AG04450 (cell line): ENCODE measurements around the gene FAM13A. TPM values are rescaled to one million over a fixed set of nuclear protein-coding genes. Genes with fewer than 3 reads are reported as not detected.

Source experiments
- CTCF ChIA-PET: fragments of 300-600, 350-600 bp; formaldehyde crosslinking; extraction: SDS; loops from one replicate; lab custom pipeline; 2022; ENCODE audit warnings: antibody characterized with exemption, inconsistent platforms; lab: Charles Lee
- POLR2A ChIA-PET: fragments of 350-600 bp; formaldehyde crosslinking; extraction: SDS; loops from one replicate; lab custom pipeline; 2021; ENCODE audit warnings: antibody characterized with exemption, inconsistent platforms; lab: Yijun Ruan, JAX
- DNase-seq: peaks from one replicate; pipeline ENCODE4 v3.0.0-alpha.2; 2011; ENCODE audit warnings: low read depth, low spot score
- H3K27ac ChIP-seq: one replicate; pipeline ENCODE4 v1.5.1; 2012; ENCODE audit warnings: low read depth, low read length, control low read depth
- H3K27me3 ChIP-seq: one replicate; pipeline ENCODE4 v1.6.0; 2012; ENCODE audit warnings: low read length; ENCODE audit not compliant: control insufficient read depth, insufficient read depth
- H3K4me3 ChIP-seq: 2 replicates; pipeline ENCODE4 v1.5.1; 2011; ENCODE audit warnings: mild to moderate bottlenecking, low read depth, low read length, control low read depth
- H3K9me3 ChIP-seq: 2 replicates; pipeline ENCODE4 v1.5.1; 2012; ENCODE audit warnings: low read length; ENCODE audit not compliant: control insufficient read depth, insufficient read depth
- CTCF ChIP-seq: IDR thresholded peaks from 2 replicates; pipeline ENCODE4 v1.5.1; 2011; ENCODE audit warnings: low read depth, low read length, control low read depth, inconsistent platforms
- polyA plus RNA-seq: library from polyadenylated mRNA; depleted of rRNA; stranded (reverse); fragments of >200 nt; gene quantifications from 2 replicates; pipeline ENCODE4 v1.2.3, GENCODE V29; 2011

Gene FAM13A
- polyA plus RNA-seq, 1 experiment: 27.6 TPM

DNA sequence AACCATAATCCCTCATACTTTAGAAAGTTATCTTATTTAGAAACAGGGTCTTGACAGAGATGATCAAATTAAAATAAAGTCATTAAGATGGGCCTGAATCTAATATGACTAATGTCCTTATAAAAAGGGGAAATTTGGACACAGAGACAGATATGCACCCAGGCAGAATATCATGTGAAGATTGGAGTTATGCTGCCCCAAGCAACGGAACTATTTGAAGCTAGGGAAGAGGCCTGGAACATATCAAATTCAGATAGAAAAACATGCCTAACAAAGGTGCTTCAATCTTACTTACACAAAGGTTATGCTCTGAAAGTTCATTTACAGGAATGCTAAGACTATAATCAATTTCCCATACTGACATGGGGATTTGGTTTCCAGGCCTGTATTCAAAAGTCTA lies 246.7 kb downstream of the FAM13A start:
- DNase-seq: no peak
- no peak overlapping the region for H3K4me3 ChIP-seq
- CTCF ChIA-PET: interaction anchor here (0.7 to 1.1 kb wide), 3 partner anchors 83 to 215 kb away, joined by 4 to 9 read pairs (median 8); no protein-coding TSS in a partner anchor
- H3K27me3 ChIP-seq: no peaks in the 10 kb centered on the region
- no peak for TF ChIP-seq CTCF
- H3K27ac ChIP-seq: no peak overlapping the region
- POLR2A ChIA-PET: no interaction called here
- H3K9me3 ChIP-seq: no peaks in the 10 kb centered on the region

DNA sequence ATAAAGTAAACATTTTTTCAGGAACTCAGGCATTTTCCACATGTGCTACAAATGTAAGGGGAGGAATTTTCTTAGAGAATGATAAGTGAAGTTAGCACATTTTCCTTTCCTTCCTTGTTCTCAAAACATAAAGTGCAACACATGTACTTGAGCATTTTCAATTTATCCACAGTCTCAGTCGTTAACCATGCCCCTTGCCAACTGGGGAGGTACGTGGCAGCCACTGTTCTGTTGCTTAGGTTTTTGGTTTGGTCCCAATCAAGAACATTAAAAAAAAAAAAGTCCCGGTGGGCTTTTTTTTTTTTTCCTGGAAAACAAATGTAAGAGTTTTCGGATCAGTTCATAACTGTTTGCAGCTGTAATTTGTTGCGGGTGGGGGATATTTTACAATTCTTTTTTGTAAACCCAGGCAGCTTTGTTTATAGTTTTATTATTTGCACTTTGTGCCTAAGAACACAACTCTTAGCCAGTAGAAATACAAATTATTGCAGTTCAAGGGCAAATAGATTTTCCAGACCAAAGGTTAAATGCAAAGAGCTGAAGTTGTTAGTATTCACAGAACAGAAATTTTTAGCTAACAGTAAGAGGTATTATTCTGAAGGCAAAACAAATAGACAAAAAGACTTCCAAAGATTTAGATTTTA lies 247.3 kb downstream of the FAM13A start:
- POLR2A ChIA-PET: no interaction called here
- Histone ChIP-seq H3K4me3 (no peak overlapping the region), H3K27me3 (no peaks in the 10 kb centered on the region), H3K9me3 (no peaks in the 10 kb centered on the region), H3K27ac (no peak overlapping the region)
- CTCF ChIA-PET: interaction anchor here (0.7 to 1.7 kb wide), 4 partner anchors 83 to 215 kb away, joined by 5 to 9 read pairs (median 7); no protein-coding TSS in a partner anchor
- DNase-seq: no peak
- no peak for TF ChIP-seq CTCF

GRCh38 chr4:88809101-88809500 lies 247.9 kb downstream of the FAM13A start:
- Histone ChIP-seq H3K27me3 (no peaks in the 10 kb centered on the region), H3K4me3 (no peak overlapping the region), H3K27ac (no peak overlapping the region), H3K9me3 (no peaks in the 10 kb centered on the region)
- ChIA-PET CTCF (interaction anchor here (1.4 to 1.7 kb wide), 2 partner anchors 103 to 136 kb away, joined by 5 to 6 read pairs; no protein-coding TSS in a partner anchor), POLR2A (no interaction called here)
- no peak for TF ChIP-seq CTCF
- no peak for DNase-seq

DNA sequence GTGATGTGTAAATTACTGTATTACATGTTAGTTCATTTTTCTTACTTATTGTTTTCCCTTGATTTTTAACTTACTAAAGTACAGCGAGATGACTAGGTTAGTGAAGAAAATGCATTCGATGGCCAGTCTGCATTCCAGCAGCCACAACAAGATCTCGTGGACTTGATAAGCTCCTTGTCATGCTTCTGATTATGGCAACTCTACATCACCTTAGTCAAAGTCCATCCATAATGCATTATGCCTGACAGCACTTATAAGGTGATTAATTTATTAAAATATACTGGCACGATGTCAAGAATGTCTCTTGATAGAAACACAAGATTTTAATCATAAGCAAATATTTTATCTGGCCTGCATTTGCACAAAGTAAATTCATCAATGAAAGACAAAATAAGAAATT lies 249.5 kb downstream of the FAM13A start:
- CTCF ChIA-PET: interaction anchor here (1.2 kb wide), 1 partner anchor 11 kb away, joined by 3 read pairs; no protein-coding TSS in a partner anchor
- no peak for DNase-seq
- no peak overlapping the region for H3K4me3 ChIP-seq
- H3K27me3 ChIP-seq: no peaks in the 10 kb centered on the region
- POLR2A ChIA-PET: no interaction called here
- H3K9me3 ChIP-seq: no peaks in the 10 kb centered on the region
- no peak for TF ChIP-seq CTCF
- no peak overlapping the region for H3K27ac ChIP-seq

GRCh38 chr4:88804234-88804633 lies 252.8 kb downstream of the FAM13A start:
- no peak for DNase-seq
- H3K27me3 ChIP-seq: no peaks in the 10 kb centered on the region
- CTCF ChIA-PET: no interaction called here
- no peak overlapping the region for H3K27ac ChIP-seq
- POLR2A ChIA-PET: no interaction called here
- no peak overlapping the region for H3K4me3 ChIP-seq
- no peak for TF ChIP-seq CTCF
- no peaks in the 10 kb centered on the region for H3K9me3 ChIP-seq
